Epidermal melanocyte (primary cell): ENCODE results near the gene STOML1.

Experiments
- DNase-seq: peaks from one replicate; pipeline ENCODE4 v3.0.0; 2011; ENCODE audit warnings: low spot score; ENCODE audit not compliant: insufficient read length

Gene STOML1

GRCh38 chr15:73991726-73992593 is at the start of gene STOML1:
STOML1 (minus strand) TSS chr15:73992295; CDS start chr15:73992223, 72 bp downstream.
- DNase-seq, result peak; percentile 93

GRCh38 chr15:74041311-74041756 is 49.2 kb upstream of the STOML1 start:
- DNase-seq, result no peak

GRCh38 chr15:74040109-74040850 is 48.2 kb upstream of the STOML1 start:
- peak; percentile 73 for DNase-seq

GRCh38 chr15:74039656-74040010 is 47.5 kb upstream of the STOML1 start:
- DNase-seq, result no peak

GRCh38 chr15:74038707-74039655 is 46.9 kb upstream of the STOML1 start:
- no peak for DNase-seq

- DNase-seq, result no peak
These were observed 45.3 kb upstream of the STOML1 start for GRCh38 chr15:74037171-74038117.

GRCh38 chr15:74036271-74037170 is 44.4 kb upstream of the STOML1 start:
- DNase-seq, result peak; percentile 59

GRCh38 chr15:74035121-74036017 is 43.3 kb upstream of the STOML1 start:
- DNase-seq, result no peak

- DNase-seq, result no peak
These were observed 42.2 kb upstream of the STOML1 start for GRCh38 chr15:74034206-74034755.

- no peak for DNase-seq
These were observed 40.8 kb upstream of the STOML1 start for GRCh38 chr15:74032606-74033561.

GRCh38 chr15:74032046-74032445 is 40.0 kb upstream of the STOML1 start:
- no peak for DNase-seq

- DNase-seq, result no peak
These were observed 36.6 kb upstream of the STOML1 start for GRCh38 chr15:74028646-74029045.

- DNase-seq, result no peak
These were observed 35.6 kb upstream of the STOML1 start for GRCh38 chr15:74027688-74028087.

- peak; percentile 15 for DNase-seq
These were observed 33.3 kb upstream of the STOML1 start for GRCh38 chr15:74025436-74025835.

- DNase-seq, result no peak
These were observed 32.6 kb upstream of the STOML1 start for GRCh38 chr15:74024687-74025086.

GRCh38 chr15:74022706-74023470 is 30.8 kb upstream of the STOML1 start:
- DNase-seq, result peak; percentile 5
